GM18858 (cell line): ENCODE results near the gene RGS7.
"Not testable (repeated sequence)": the region's sequence is repeated elsewhere in the genome, so short reads cannot be mapped to it uniquely, and the experiment has no call there.

ENCODE experiments used
- ATAC-seq: cut with Tn5 transposase; IDR thresholded peaks from one replicate; pipeline ENCODE4 v1.9.1; 2021; ENCODE audit not compliant: unreplicated experiment

RGS7 gene

DNA sequence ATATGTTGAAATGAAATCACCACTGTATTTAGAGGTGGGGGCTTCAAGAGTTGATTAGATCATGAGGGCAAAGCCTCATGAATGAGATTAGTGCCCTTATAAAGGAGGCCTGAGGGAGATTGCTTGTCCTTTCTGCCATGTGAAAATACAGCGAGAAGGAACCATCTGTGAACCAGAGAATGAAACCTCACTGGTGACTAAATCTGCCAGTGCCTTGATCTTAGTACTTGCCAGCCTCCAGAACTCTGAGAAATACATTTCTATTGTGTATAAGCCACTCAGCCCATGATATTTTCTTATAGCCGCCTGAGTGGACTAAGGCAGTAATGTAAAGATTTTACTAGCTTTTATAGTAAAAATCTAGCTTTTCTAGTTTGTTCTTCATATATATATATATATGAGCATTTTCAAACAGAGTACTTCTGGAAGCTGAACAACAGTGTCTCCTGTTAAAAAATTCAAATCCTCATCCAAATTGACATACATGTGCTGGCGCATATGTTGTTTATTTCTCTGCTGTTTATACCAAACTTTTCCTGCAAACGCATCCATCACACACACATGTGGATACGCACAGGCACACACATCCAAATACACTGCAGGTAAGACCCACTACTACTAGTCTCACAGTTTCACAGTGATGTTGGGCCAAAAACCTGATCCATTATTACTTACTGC lies 213.1 kb downstream of the RGS7 start:
- no peak for ATAC-seq

DNA sequence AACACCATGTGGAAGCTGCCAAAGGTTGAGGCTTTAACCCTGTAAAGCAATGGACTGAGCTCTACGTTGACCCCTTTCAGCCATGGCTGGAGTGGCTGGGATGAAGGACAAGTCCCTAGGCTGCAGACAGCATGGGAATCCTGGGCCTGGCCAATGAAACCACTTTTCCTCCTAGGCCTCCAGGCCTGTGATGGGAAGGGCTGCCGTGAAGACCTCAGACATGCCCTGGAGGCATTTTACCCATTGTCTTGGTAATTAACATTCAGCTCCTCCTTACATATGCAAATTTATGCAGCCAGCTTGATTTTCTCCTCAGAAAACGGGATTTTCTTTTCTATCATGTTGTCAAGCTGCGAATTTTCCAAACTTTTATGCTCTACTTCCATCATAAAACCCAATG lies 214.5 kb downstream of the RGS7 start:
- ATAC-seq = no peak

DNA sequence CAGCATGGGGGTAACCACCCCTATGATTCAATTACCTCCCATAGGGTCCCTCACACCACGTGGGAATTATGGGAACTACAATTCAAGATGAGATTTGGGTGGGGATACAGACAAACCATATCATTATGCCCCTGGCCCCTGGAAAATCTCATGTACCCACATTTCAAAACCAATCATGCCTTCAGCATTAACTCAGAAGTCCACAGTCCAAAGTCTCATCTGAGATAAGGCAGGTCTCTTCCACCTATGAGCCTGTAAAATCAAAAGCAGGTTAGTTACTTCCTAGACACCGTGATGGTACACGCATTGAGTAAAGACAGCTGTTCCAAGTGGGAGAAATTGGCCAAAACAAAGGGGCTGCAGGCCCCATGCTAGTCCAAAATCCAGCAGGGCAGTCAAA lies 215.4 kb downstream of the RGS7 start:
- ATAC-seq = not testable (repeated sequence)

DNA sequence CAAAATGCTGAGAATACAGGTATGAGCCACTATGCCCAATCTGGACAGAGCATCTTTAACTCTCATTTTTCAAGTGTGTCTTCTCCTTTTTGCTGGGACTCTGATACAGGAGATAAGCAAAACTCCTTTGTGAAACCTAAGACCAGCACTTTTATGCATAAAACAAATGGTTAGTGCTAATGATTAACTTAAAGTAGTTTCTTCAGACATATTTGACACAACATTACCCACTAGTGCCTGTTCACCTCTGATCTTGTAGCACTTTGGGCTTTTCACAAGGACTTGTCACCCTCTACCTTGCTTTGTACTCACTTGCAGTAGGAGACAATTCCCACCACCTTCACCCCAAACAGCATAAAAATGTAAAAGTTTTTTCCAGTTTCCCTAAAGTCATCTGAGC lies 216.3 kb downstream of the RGS7 start:
- no peak for ATAC-seq

DNA sequence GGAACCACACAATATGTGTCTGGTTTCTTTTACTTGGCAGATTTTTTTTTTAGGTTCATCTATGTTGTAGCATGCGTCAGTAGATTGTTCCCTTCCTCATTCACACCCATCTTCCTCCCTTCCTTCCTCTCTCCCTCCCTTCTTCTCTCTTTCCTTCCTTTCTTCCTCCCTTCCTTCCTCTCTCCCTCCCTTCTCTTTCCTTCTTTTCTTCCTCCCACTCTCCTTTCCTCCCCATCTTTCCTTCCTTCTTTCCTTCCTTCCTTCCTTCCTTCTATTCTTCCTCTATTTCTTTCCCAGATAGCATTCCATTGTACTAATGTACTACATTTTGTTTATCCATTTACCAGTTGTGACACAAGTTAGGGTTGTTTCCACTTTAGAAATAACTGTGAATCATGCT lies 218.0 kb downstream of the RGS7 start:
- no peak for ATAC-seq

DNA sequence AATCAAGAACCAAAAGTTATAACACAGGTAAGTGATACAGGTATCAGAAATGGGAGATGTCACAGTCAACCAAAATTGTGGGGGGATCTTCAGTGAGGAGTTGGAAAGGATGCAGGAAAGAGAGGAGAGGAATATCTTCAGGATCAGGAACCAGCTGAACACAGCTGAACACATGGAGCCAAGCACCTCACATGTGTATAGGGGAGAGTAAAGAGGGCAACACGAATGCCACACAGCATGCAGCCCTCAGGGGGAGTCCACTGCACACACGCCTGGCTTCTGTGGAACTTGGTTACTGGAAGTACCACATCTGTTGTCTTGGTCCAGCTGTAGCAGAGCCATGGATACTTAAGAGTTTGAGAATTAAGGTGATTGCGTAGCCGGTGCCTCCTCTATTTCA lies 218.8 kb downstream of the RGS7 start:
- ATAC-seq = no peak

DNA sequence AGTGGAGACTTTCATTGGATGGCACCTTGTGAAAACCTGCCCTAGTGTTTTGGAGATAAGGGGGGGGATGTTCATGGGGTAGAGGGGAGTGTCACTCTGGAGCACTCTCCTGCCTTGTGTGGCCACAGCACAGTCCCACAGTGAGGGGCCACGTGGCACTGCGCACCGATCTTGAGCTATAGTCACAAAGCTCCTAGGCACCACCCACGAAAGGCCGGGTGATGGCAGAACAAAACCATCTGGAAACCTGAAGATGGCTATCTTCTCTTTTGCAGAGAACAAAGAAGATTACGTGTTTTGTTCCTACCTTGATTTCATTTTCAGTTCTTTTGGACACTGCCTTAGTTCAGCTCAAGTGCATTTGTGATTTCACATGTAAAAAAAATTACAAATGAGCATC lies 220.6 kb downstream of the RGS7 start:
- ATAC-seq = no peak

DNA sequence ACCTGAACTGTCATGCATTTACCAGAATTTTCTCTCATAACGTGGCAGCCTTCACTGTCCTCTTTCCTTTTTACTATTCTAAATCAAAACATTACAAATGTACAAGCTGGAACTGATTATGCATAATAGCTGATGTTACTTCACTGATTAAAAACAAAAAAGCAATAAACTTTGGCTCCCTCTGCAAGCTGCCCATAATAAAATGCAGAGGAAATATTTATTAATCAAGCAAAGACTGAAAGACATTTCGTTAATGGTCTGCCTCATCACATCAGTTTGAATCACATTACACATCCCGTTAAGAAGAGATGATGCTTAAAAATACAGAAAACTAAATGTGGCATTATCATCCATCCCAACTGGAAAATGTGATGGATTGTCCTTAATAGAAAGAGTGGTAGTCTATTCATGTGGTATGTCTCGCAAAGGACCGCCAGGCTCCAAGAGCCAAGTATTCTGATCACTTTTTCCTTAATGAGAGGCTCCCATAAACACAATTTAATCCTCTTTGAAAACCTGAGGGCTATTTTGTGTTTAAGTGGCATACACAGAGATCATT lies 225.3 kb downstream of the RGS7 start:
- ATAC-seq = no peak

DNA sequence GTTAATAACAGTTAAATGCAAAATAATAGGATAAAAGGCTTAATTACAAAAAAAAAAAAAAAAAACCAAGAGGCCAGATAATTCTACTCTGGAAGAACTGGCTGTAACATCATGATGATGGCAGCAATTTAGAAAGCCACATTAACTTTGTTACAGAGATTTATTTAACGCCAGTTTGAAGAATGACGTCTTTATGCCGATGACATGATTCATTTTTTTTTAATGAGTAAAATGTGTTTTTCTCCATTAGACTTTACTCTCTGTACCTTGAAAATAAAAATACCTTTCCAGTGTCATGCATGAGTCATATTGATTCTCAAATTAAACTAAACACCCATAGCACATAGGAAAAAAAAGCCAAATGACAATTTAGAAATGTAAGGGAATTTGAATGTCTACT lies 226.1 kb downstream of the RGS7 start:
- ATAC-seq = no peak

DNA sequence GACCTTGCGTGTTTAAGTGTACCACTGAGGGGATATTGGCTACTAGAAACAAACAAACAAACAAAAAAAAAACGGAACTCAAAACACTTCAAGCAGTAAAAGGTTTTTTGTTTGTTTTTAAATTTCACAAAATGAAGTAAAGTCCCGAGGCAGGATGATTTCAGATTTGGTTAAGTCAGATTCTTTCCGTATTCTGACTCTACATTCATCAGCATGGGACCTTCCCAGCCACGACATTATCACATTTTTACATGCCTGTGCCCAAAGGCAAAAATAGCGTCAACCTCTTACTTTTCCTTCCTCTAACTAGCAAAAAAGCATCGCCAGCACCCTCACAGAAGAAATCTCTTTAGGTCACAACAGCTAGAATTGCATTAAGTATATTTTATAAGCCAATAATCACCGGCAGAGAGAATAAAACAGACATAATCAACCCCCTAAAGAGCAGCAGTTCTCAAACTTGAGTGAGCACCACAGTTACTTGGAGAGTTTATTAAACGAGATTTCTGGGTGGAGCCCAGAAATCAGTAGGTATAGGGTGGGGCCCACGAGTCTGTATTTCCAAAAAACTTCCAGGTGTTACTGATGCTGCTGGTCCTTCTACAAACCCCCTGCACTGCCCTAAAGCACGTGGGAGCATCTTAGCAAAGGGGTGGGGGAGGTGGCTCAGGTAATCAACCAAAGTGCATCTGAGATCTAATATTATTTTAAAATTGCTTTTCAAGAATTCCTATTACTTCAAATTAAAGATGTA lies 227.6 kb downstream of the RGS7 start:
- no peak for ATAC-seq

DNA sequence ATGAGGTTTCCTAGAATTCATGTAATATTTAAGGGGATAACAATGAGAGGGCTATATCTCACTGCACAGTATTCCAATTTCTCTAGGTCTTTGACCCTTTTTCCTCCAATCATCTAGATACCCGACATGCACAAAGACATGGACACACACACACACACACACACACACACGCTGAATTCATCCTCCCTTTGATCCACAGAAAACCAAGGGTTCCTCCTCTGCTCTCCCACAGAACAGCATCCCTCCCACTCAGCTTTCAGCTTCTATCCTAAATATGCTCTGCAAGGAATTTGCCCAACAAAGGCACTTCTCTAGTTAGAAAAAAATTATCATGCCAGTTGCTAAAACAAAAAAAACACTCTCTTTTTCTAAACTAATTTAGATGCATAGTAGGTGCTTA lies 231.7 kb downstream of the RGS7 start:
- ATAC-seq = no peak

DNA sequence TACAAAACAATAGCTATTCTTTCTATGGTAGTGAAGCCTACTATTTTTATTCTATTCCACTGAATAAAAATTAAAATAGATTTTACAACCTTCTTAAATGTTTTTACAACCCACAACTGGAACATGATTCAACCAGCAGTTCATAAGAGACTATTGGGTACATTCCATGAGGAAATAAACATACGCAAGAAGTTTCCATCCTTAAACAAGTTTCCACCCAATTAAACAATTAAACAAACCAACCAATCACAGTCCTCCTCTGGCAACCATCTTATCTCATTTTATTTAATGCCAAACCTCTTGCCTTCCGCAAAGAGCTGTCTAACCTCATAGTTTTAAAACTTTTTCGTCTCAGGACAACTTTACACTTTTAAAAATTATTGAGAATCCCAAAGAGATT lies 239.0 kb downstream of the RGS7 start:
- ATAC-seq = no peak

DNA sequence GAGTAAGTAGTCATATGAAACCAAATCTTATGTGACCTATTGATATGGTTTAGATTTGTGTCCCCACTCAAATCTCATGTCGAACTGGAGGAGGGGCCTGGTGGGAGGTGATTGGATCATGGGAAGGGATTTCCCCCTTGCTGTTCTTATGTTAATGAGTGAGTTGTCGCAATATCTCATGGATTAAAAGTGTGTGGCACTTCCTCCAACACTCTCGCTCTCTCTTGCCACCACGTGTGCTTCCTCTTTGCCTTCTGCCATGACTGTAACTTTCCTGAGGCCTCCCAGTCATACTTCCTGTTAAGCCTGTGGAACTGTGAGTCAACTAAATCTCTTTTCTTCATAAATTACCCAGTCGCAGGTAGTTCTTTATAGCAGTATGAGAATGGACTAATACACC lies 241.2 kb downstream of the RGS7 start:
- ATAC-seq = no peak

DNA sequence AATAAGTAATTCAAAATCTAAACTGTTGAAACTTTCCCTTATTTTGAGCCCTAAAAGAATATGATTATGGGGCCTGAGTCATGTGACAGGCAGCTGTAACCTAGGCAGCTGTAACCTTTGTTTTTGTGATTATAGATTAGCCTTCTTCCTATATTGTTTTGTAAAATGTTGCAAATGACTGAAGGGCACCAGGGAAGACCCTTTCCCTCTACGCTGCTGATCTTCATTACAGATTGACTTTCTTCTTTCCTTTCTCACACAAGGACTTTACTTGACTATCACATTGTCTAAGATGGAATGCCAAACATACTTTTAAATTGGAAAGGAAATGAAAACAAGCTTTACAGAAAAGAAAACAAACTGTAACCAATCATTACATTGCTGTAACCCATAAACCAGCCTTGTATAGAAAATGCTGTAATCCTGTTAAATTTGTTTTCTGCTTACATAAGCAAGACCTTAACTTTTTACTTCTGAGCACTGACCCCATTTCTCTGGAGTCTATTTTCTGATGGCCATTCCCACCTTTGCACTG lies 242.2 kb downstream of the RGS7 start:
- ATAC-seq = no peak

DNA sequence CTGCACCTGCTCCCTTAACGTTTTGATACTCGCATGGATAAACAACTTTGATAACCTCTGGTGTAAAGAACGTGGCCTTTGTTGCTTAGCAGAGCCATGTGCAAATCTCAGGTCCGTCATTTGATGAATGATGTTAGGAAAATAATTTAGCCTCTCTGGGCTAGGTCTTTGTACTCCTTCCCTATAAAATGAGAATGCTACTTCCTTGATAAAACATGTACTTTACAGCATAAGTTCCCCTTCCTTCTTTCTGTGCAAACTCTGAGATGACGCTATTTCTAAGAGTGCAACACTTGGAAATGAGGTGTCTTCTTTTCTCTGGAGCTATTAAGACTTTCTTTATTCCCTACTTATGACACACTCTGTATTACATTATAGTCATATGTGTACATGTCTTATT lies 243.4 kb downstream of the RGS7 start:
- ATAC-seq = no peak

DNA sequence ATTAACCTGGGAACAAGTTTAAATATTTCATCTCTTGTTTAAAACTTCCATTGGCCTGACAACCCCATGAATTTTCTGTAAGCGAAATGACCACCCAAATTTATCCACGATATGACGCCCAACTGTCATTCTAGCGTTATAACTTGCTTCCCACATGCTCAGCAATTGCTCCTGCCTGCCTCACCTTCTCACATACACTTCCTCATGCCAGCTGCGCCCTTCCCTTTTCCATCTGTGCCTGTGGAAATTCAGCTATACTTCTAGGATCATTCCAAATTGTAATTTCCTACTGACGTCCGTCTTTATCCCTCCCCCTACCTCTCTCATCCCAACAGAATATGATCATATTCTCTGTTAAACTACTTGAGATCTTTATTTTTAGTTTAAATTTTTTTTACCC lies 248.0 kb downstream of the RGS7 start:
- ATAC-seq = no peak

DNA sequence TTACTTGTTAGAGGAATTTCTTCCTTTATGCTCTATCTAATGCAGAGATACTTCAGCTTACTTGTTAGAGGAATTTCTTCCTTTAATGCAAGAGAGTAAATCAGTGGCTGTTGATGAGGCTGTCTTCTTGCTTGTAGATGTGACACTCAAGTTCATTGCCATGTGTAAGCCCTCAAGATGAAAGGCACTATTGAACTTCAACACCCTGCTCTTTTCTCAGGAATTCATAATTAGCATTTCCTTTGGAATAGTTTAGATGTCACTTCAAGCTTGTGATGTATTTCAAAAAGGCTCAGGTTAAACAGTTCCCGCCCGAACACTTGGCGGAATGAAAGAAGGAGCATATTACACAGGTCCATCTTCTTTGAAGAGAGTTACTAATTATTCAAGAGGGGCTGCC lies 251.9 kb downstream of the RGS7 start:
- ATAC-seq = no peak

DNA sequence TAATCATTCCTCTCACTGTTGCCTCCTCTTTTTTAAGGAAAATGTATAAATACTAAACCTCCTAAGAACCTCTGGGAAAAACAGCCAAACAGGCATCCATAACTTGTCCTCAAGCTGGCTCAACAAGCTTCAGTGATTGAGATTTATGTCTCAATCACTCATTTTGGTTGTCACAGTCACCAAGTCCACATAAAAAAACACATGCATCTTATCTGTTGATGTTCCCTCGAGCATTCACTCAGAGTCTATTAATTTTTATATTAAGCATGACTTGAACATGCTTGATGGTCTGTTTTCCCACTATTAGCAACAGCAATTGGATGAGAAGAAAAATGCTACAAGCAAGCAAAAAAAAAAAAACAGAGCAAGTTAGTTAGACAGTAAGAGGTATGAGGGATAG lies 254.3 kb downstream of the RGS7 start:
- no peak for ATAC-seq

DNA sequence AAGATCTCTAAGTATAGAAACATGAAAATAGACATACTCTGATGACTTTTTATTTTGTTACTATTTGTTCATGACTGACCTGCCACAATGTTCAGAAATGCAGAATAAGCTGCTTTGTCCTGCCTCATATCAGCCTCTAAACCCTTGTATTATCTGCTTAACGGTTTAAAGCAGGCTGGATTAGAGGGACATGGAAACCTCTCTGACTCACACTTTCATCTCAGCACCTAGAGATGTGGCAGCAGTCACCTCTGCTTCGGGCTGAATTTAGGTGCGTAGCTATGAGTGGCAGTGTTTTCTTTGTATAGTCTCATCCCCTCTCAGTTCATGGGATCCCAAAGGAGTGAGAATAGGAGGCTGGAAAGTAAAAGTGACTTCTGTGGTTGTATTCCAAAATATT lies 255.4 kb downstream of the RGS7 start:
- ATAC-seq = no peak

DNA sequence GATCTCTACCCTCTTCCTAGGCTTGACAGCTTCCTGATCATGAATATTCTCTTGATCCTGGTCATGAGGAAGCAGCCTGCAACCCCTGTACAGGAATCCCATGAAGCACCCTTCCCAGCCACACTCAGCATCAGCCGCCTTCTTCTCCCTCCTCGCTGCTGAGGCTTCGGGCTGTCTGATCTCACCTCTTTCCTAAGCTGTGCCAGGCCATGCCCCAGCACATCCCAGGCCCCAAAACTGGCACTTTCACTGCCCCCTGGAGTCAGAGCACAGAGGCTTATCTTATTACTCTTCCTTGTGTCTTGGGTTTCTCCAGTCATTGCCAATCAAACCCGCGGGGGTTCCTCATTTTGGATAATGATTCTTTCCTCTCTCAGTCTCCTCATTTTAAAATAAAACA lies 259.5 kb downstream of the RGS7 start:
- no peak for ATAC-seq

DNA sequence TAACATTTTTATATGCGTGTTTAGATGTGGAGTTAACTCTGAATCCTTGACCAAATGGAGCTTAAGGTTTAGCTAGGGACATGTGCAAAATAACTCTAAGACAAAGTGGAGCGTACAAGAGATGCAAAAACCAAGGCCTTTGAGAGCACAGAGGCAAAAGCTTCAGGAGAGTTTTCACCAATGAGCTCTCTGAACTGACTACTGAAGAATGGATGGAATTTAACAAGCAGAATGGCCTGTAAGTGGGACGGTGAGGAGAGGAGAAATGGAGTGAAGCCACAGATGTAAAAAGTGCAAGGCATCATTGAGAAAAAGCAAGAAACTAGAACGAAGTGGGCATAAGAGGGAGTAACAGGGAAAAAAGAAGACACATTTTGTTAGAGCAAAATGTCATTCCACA lies 260.0 kb downstream of the RGS7 start:
- ATAC-seq = no peak

DNA sequence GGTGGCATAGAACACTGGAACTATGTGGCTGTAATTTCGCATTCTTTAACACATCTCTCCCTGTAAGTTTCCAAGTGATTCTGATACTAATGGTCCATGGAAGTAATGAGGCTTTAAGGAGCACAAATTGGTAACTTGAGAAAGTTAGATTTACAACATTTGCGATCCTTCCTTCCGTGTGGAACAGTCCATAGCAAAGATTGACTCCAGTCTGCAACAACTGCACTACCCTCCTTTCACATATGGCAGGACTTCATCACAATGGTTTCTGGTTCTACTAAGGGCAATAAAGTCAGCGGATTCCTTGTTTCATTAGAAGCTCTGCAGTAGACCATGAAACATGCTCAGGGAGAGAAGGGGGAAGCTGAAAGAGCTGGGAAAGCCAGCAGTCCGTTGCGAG lies 261.2 kb downstream of the RGS7 start:
- ATAC-seq = no peak
